Islet precursor cell (in vitro differentiated cells): ENCODE results near the gene FAAH2.
"Not testable (repeated sequence)": the region's sequence is repeated elsewhere in the genome, so short reads cannot be mapped to it uniquely, and the experiment has no call there.

Source experiments
- DNase-seq: peaks from one replicate; pipeline ENCODE4 v3.0.0-alpha.2; 2018

Gene FAAH2, protein sequence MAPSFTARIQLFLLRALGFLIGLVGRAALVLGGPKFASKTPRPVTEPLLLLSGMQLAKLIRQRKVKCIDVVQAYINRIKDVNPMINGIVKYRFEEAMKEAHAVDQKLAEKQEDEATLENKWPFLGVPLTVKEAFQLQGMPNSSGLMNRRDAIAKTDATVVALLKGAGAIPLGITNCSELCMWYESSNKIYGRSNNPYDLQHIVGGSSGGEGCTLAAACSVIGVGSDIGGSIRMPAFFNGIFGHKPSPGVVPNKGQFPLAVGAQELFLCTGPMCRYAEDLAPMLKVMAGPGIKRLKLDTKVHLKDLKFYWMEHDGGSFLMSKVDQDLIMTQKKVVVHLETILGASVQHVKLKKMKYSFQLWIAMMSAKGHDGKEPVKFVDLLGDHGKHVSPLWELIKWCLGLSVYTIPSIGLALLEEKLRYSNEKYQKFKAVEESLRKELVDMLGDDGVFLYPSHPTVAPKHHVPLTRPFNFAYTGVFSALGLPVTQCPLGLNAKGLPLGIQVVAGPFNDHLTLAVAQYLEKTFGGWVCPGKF

GRCh38 chrX:57286507-57287251 lies at the start of gene FAAH2:
Gene FAAH2 (plus strand): TSS chrX:57286706. CDS start chrX:57286826, 120 bp downstream.
- peak; percentile 83 for DNase-seq

DNA sequence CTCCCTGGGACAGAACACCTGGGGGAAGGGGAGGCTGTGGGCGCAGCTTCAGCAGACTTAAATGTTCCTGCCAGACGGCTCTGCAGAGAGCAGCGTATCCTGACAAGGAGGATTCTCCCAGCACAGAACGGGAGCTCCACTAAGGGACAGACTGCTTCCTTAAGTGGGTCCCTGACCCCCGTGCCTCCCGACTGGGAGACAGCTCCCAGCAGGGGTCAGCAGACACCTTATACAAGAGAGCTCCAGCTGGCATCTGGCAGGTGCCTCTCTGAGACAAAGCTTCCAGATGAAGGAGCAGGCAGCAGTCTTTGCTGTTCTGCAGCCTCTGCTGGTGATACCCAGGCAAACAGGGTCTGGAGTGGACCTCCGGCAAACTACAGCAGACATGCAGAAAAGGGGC lies 44.5 kb upstream of the FAAH2 start:
- DNase-seq, result no peak

DNA sequence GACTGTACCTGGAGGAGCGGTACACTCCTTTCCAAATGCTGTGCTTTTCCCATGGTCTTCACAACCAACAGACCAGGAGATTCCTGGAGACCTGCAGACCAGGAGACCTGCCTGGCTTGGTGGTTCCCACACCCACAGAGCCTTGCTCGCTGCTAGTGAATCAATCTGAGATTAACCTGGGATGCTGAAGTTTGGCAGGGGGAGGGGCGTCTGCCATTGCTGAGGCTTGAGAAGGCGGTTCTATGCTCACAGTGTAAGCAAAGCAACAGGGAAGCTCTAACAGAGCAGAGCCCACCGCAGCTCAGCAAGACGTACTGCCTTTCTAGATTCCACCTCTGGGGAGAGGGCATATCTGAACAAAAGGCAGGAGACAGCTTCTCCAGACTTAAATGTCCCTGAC lies 34.5 kb upstream of the FAAH2 start:
- no peak for DNase-seq

DNA sequence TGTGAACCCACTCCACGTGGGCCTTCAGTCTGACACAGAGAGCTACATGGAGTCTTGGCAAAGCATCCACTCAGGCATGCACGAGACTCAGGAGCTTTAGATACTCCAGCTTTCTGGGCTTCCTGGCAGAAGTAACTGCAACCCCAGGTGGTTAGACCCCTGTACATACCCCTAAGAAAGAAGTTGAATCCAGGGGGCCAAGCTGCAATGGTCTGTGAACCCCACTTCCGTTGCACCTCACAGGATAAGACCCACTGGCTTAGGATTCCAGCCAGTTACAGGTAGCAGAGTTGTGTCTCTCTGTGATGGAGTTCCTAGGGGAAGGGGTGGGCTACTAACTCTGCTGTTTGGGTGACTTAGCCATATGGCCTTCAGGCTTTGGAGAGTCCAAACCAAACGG lies 21.4 kb upstream of the FAAH2 start:
- DNase-seq, result no peak

- DNase-seq, result peak; percentile 29
These were observed 20.2 kb upstream of the FAAH2 start for GRCh38 chrX:57266275-57266674.

DNA sequence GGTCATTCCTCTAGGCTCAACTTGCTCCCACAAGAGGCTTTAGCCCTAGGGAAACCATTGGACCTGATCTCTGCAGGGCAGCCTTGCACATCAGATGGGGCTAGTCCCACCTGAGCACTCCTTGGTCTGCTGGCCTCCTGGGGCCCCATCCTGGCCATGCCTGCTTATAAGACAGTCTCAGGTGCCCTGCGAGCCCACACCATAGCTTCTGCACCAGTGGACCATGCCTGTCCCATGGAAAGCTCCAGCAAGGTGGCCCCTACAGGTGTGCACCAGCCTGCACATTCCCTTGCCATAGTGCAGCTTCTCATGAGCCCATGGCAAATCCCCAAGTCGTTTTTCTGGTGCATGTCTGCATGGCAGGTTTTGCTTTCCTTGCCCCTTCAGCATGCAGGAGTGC lies 19.6 kb upstream of the FAAH2 start:
- no peak for DNase-seq

DNA sequence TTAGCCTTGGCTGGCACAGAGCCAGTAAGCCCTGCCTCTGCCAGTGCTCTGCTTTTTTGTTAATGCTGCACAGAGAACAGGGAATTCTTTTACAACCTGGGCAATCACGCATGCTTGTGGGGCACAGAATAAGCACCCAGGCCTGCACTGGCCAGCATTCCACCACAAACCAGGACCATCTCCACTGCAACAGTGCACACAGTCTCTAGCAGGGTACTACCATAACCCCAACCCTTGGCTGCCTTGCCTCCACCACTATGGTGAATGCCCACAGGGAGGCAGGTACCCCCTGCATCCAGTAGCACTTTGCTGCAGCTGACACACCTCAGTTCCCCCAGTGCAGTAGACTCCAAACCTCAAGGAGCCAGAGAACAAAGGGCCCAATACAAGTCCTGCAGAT lies 19.2 kb upstream of the FAAH2 start:
- no peak for DNase-seq

DNA sequence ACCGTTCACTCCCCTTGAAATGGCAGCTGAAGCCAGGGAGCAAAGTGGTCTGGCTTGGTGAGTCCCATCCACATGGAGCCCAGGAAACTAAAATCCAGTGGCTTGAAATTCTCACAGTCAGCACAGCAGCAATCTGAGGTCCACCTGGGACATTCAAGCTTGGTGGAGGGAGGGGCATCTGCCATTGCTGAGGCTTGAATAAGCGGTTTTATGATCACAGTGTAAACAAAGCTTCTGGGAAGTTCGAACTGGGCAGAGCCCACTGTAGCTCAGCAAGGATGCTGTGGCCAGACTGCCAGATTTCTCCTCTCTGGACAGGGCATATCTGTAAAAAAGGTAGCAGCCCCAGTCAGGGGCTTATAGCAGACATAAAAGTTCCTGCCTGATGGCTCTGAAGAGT lies 15.5 kb upstream of the FAAH2 start:
- DNase-seq, result no peak

GRCh38 chrX:57282568-57282967 lies 3.9 kb upstream of the FAAH2 start:
- no peak for DNase-seq

GRCh38 chrX:57285001-57285400 lies 1.5 kb upstream of the FAAH2 start:
- no peak for DNase-seq

- no peak for DNase-seq
These were observed 2.6 kb downstream of the FAAH2 start for GRCh38 chrX:57289089-57289488.

GRCh38 chrX:57294961-57295360 lies 8.5 kb downstream of the FAAH2 start:
- DNase-seq, result no peak

DNA sequence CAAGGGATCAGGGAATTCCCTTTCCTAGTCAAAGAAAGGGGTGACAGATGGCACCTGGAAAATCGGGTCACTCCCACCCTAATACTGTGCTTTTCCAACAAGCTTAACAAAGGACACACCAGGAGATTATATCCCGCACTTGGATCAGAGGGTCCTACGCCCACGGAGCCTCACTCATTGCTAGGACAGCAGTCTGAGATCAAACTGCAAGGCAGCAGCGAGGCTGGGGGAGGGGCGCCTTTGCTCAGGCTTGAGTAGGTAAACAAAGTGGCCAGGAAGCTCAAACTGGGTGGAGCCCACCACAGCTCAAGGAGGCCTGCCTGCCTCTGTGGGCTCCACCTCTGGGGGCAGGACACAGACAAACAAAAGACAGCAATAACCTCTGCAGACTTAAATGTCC lies 9.2 kb downstream of the FAAH2 start:
- not testable (repeated sequence) for DNase-seq

DNA sequence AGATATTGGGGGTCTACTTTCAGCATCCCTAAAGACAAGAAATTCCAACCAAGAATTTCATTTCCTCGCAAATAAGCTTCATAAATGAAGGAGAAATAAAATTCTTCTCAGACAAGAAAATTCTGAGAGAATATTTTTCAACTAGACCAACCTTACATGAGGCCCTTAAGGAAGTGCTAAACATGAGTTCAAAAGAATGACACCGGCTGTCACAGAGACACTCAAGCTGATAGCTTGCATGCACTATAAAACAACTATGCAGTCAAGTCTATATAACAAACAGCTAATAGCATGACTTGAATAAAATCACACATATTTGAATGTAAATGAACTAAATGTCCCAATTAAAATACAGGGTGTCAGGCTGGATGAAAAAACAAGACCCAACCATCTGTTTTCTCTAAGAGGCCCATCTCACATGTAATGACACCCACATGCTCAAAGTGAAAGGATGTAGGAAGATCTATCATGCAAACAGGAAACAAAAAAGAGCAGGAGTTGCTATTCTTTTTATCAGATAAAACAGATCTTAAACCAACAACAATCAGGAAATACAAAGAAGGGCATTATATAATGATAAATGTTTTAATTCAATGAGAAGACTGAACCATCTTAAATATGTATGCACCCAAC lies 27.2 kb downstream of the FAAH2 start:
- no peak for DNase-seq

DNA sequence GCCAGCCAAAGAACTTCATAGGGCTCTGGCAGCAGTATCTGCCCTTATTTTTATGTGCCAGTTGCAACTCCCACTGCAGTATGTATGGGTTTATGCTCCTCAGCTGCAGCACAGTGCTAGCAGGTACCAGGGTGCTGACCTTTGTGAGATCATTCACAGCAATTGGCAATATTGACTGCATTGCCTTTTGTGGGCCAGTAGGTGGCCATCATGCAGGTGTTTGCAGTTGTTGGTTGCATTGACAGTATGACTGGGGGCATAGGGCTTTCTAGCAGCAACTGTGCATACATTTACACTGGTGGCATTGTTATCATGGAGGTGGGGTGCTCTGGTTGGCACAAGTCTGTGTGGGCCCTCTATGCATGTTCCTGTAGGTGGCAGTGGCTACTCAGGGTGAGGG lies 42.5 kb downstream of the FAAH2 start:
- DNase-seq, result no peak

GRCh38 chrX:57335790-57336189 lies 49.3 kb downstream of the FAAH2 start:
- peak; percentile 60 for DNase-seq

- DNase-seq, result no peak
These were observed 67.1 kb downstream of the FAAH2 start for GRCh38 chrX:57353472-57354132.

DNA sequence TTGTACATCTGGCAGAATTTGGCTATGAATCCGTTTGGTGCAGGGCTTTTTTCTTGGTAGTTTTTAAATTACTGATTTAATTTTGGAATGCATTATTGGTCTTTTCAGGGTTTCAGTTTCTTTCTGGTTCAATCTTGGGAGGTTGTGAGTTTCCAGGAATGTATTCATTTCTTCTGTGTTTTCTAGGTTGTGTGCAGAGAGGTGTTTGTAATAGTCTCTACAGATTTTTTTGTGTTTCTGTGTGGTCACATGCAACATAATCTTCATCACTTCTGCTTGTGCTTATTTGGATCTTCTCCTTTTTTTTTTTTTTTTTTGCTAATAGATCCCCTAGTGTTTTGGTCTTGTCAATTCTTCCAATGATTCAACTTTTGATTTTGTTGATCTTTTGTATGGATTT lies 77.6 kb downstream of the FAAH2 start:
- no peak for DNase-seq

GRCh38 chrX:57366430-57366829 lies 79.9 kb downstream of the FAAH2 start:
- DNase-seq, result no peak

DNA sequence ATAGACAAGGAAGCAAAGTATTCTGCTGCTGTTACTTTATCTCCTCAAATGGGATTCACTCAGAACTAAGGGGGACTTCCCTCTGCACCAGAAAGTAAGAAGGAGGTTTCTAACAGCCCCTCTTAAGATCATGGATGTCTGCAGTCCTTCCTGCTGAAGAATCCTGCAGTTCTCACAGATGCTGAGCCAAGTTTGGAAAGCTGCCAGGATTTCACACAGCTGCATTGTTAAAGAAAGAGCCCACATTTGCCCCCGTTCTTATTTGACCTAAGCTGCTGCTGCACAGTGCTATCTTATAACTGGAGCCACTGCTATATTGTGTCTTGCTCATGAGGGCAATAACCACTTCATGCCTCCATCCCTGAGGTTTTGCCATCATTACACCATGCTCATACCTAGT lies 81.1 kb downstream of the FAAH2 start:
- DNase-seq, result no peak

DNA sequence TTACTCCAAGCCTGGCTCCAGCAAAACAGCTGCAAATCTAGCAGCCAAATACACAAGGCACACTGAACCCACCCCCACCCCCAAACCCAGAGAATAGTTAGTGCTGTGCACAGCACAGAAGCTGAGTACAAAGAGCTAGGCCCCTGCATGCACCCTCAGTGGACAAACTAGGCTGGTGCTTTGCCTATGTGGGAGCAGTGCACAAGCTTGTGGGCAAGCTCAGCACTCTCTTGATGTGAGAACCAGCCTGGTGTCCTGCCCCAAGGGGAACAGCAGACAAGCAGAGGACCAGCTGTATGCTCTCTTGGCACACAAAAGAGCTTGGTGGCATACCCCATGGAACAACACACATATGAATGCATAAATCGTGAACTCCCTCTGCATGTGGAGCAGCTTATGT lies 81.7 kb downstream of the FAAH2 start:
- DNase-seq, result peak; percentile 35

- no peak for DNase-seq
These were observed 92.8 kb downstream of the FAAH2 start for GRCh38 chrX:57379296-57379695.
